ENCODE data around the gene KLHL40. TPM values are rescaled to one million over a fixed set of nuclear protein-coding genes. Genes with fewer than 3 reads are reported as not detected.
A peak's percentile ranks its signal among the peaks of the same experiment; 100 is the strongest.

KLHL40 gene
- total and polyA plus RNA-seq, 9 of the 15 experiments (the other 6 are each of a cell fraction or from before 2014, with no cell fraction given): not detected

DNA sequence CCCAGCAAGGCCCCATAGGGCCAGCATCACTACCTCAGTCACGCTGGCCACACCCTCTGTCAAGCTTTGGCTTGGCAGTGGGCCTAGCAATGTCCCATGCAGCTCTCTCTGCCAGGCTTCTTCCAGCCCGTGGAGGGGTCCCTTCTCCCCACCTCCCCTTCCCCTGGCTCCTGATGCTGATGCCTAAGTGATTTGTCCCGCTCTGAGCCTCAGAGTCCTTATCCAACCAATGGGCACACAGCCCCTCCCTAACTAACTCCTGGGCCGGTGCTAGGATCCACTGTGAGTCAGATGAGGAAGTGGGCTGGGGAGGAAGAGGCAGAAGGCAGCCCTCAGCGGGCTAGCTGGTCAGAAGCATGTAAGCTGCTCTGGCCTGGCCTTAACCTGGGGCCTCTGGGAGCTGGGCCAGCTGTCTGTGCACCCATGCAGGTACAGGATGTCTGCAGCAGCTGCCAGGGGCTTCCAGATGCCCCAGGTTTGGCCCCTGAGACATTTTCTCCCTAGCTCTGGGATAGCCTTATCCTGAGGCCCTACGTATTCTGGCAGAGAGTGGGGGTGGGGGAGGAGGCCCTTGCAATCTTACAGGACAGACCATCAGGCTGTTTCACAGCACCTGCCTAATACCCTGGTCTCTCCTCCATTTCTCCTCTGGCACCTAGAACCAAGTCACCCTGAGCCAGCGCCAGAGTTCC lies 32.6 kb upstream of the KLHL40 start:
- DNase-seq (ENCODE audit: extremely low read depth in 1 of 4, low spot score in 3 of 4) (peak; percentile 60 to 86 (median 70)), ATAC-seq (peak; percentile 75), FAIRE-seq (peak; percentile 80)
- Histone ChIP-seq H3K4me2 (ENCODE audit: insufficient read depth, low read length) (peak overlapping the region; percentile 78), H3K36me3 (ENCODE audit: control insufficient read depth, insufficient read depth, low read length) (peaks cover 14% of the 10 kb centered on the region), H3K4me3 (peak overlapping the region; percentile 6; the same call in 1 of the 2 replicates), H3K4me1 (replicated peaks in 1 of 2; ENCODE audit: control insufficient read depth in 2 of 2, insufficient read depth in 2 of 2, low read length in 2 of 2) (peaks cover 16 to 43% of the 10 kb centered on the region in 2 experiments), H3K27ac (ENCODE audit: extremely low read depth, low read depth, low read length) (peak overlapping the region; percentile 37; the same call in 2 of the 3 replicates), H2AFZ (ENCODE audit: low read depth, low read length) (peak overlapping the region; percentile 85), H3K9me3 (replicated peaks; ENCODE audit: control insufficient read depth, insufficient read depth, low read depth, low read length) (no peaks in the 10 kb centered on the region), H3K27me3 (ENCODE audit: control insufficient read depth in 2 of 2, insufficient read depth in 2 of 2, low read length in 2 of 2) (no peaks in the 10 kb centered on the region), H3K9ac (ENCODE audit: insufficient read depth in 1 of 2, low read depth in 2 of 2, low read length in 2 of 2) (peak overlapping the region; percentile 65 to 94; a peak in 3 of 4 replicates), H4K20me1 (replicated peaks; ENCODE audit: control insufficient read depth, insufficient read depth, low read length) (no peaks in the 10 kb centered on the region), H3K79me2 (ENCODE audit: control insufficient read depth, insufficient read depth, low read length) (no peaks in the 10 kb centered on the region), H3K9me1 (ENCODE audit: control insufficient read depth, insufficient read depth, low read length) (peaks cover 4% of the 10 kb centered on the region)
- WGBS (ENCODE audit: insufficient coverage, low coverage, missing lambda C conversion rate): 21% methylated on average over 7 of the region's 7 CpGs
- BruUV-seq (replicated peaks): TSS peak; percentile 44
- in situ Hi-C loops (cut with MboI): loop anchor here (5.0 kb wide), 1 partner anchor 95 kb away; no protein-coding TSS in a partner anchor
- POLR2A ChIA-PET: interaction anchor here (0.7 to 4.0 kb wide), 13 partner anchors 8 to 90 kb away, joined by 3 to 37 read pairs (median 3); partner anchors contain the start of gene SEC22C
- intact Hi-C loops (cut with micrococcal nuclease): loop anchor here (5.0 kb wide), 1 partner anchor 70 kb away; the partner anchor contains the start of gene SEC22C
- CTCF ChIA-PET (ENCODE audit: low intra/inter-chr PET ratio): no interaction called here
- TF ChIP-seq BCLAF1 (IDR thresholded peaks at IDR 0.05; ENCODE audit: borderline replicate concordance in 1 of 2, control insufficient read depth in 1 of 2, low read depth in 2 of 2, low read length in 1 of 2): no peak
- TF ChIP-seq GABPB2 (CRISPR knock-in tag; conservative IDR thresholded peaks at IDR 0.05): no peak
- no peak for TF ChIP-seq ETS1 (conservative IDR thresholded peaks at IDR 0.05; ENCODE audit: control insufficient read depth, low read depth, low read length)
- TF ChIP-seq NELFE (IDR thresholded peaks at IDR 0.05; ENCODE audit: insufficient read depth, insufficient read length): no peak
- no peak for TF ChIP-seq IRF2 (CRISPR knock-in tag; IDR thresholded peaks at IDR 0.05)
- peak; percentile 70 for TF ChIP-seq POLR2B (IDR thresholded peaks at IDR 0.05; ENCODE audit: low read depth, partially characterized antibody)
- TF ChIP-seq, protein P1, sequence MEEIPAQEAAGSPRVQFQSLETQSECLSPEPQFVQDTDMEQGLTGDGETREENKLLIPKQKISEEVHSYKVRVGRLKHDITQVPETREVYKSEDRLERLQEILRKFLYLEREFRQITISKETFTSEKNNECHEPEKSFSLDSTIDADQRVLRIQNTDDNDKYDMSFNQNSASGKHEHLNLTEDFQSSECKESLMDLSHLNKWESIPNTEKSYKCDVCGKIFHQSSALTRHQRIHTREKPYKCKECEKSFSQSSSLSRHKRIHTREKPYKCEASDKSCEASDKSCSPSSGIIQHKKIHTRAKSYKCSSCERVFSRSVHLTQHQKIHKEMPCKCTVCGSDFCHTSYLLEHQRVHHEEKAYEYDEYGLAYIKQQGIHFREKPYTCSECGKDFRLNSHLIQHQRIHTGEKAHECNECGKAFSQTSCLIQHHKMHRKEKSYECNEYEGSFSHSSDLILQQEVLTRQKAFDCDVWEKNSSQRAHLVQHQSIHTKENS (CRISPR knock-in tag; IDR thresholded peaks at IDR 0.05): no peak
- TF ChIP-seq SMAD4 (CRISPR knock-in tag; conservative IDR thresholded peaks at IDR 0.05): no peak
- TF ChIP-seq JUN (IDR thresholded peaks at IDR 0.05; ENCODE audit: borderline replicate concordance, low read depth, low read length): peak; percentile 54; the same call in 1 of the 2 replicates
- no peak for TF ChIP-seq JUN (CRISPR knock-in tag; IDR thresholded peaks at IDR 0.05; ENCODE audit: borderline replicate concordance)
- TF ChIP-seq ZNF274 (IDR thresholded peaks at IDR 0.05; ENCODE audit: borderline replicate concordance, low read depth, low read length): no peak
- TF ChIP-seq SLC30A9 (CRISPR knock-in tag; IDR thresholded peaks at IDR 0.05): no peak
- TF ChIP-seq RAD21 (CRISPR knock-in tag; conservative IDR thresholded peaks at IDR 0.05 in 1 of 2, IDR thresholded peaks at IDR 0.05 in 1 of 2): peak in 1 of 2 experiments; percentile 12; a peak in 1 of 4 replicates
